ENCODE results near the gene UFSP2. TPM values are rescaled to one million over a fixed set of nuclear protein-coding genes. Genes with fewer than 3 reads are reported as not detected.

UFSP2 gene
- total RNA-seq, 1 donor from 2014 or later = 39.6 TPM

- no peak for DNase-seq (ENCODE audit: low read depth)
Observed at GRCh38 chr4:185426960-185427688, 1.4 kb upstream of the UFSP2 start.

- DNase-seq (ENCODE audit: low read depth) = peak; percentile 23
Observed at GRCh38 chr4:185424905-185425646, 688 bp downstream of the UFSP2 start.

- peak; percentile 74 for DNase-seq (ENCODE audit: low read depth)
Observed at GRCh38 chr4:185421366-185422124, 4.2 kb downstream of the UFSP2 start.

- DNase-seq (ENCODE audit: low read depth) = no peak
Observed at GRCh38 chr4:185416955-185417354, 8.8 kb downstream of the UFSP2 start.

GRCh38 chr4:185412412-185412811 is 13.4 kb downstream of the UFSP2 start:
- DNase-seq (ENCODE audit: low read depth) = no peak

GRCh38 chr4:185411849-185412248 is 13.9 kb downstream of the UFSP2 start:
- DNase-seq (ENCODE audit: low read depth) = no peak

GRCh38 chr4:185408432-185408831 is 17.3 kb downstream of the UFSP2 start:
- no peak for DNase-seq (ENCODE audit: low read depth)

- no peak for DNase-seq (ENCODE audit: low read depth)
Observed at GRCh38 chr4:185405296-185405999, 20.3 kb downstream of the UFSP2 start.

GRCh38 chr4:185404031-185404430 is 21.7 kb downstream of the UFSP2 start:
- DNase-seq (ENCODE audit: low read depth) = no peak

GRCh38 chr4:185399466-185399865 is 26.3 kb downstream of the UFSP2 start:
- DNase-seq (ENCODE audit: low read depth) = peak; percentile 27

GRCh38 chr4:185398618-185399017 is 27.1 kb downstream of the UFSP2 start:
- no peak for DNase-seq (ENCODE audit: low read depth)

- peak; percentile 86 for DNase-seq (ENCODE audit: low read depth)
Observed at GRCh38 chr4:185396724-185397385, 28.9 kb downstream of the UFSP2 start, which contains the start of gene ANKRD37. TSS of gene ANKRD37 (plus strand) at chr4:185396841. CDS start at chr4:185396924, 83 bp downstream.

GRCh38 chr4:185395956-185396723 is 29.6 kb downstream of the UFSP2 start:
- DNase-seq (ENCODE audit: low read depth) = peak; percentile 91

- DNase-seq (ENCODE audit: low read depth) = peak; percentile 80
Observed at GRCh38 chr4:185395238-185395955, 30.4 kb downstream of the UFSP2 start, which contains the start of gene LRP2BP. TSS of gene LRP2BP (minus strand) at chr4:185395924. CDS start at chr4:185378186, 17,738 bp downstream.

GRCh38 chr4:185394568-185395237 is 31.1 kb downstream of the UFSP2 start:
- DNase-seq (ENCODE audit: low read depth) = no peak

GRCh38 chr4:185392156-185392555 is 33.6 kb downstream of the UFSP2 start:
- DNase-seq (ENCODE audit: low read depth) = no peak

GRCh38 chr4:185390941-185391340 is 34.8 kb downstream of the UFSP2 start:
- DNase-seq (ENCODE audit: low read depth) = no peak

GRCh38 chr4:185387957-185388356 is 37.8 kb downstream of the UFSP2 start:
- DNase-seq (ENCODE audit: low read depth) = no peak

GRCh38 chr4:185384930-185385331 is 40.8 kb downstream of the UFSP2 start:
- no peak for DNase-seq (ENCODE audit: low read depth)

Data from renal cortical epithelial cell (primary cell).